ENCODE data around the gene SRXN1.

GRCh38 chr20:653110-653589 lies at the start of gene SRXN1:
- TF ChIP-seq CTCF (IDR thresholded peaks at IDR 0.05) (peak; percentile 30 to 86 (median 80)), POLR2A (IDR thresholded peaks at IDR 0.05) (peak; percentile 78), EP300 (IDR thresholded peaks at IDR 0.05) (no peak)
